OCI-M2 (cell line): ENCODE results near the gene UBR4.

ENCODE experiments used
- DNase-seq: peaks from one replicate; lab custom pipeline; 2025; ENCODE audit not compliant: unreplicated experiment; lab: John Stamatoyannopoulos, UW

Gene UBR4

DNA sequence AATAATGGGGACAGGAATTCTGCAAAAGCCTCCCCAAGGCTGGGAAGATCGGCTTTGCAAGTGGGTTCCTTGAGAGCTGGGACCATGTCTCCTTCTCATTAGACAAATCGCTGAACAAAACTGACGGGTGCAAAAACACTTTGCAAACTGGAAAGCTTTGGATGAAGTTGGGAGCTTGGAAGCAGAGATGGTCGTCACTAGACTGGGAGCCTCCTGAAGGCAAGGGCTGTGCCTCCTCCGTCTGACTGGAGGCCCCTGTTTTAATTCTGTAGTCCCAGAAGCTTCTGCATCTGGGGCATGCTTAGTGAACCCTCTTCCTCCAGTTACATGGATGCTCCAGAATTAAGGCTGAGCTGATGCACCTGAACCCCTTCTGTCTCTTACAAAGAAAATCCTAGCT, 171.3 kb downstream of the UBR4 start:
- no peak for DNase-seq

DNA sequence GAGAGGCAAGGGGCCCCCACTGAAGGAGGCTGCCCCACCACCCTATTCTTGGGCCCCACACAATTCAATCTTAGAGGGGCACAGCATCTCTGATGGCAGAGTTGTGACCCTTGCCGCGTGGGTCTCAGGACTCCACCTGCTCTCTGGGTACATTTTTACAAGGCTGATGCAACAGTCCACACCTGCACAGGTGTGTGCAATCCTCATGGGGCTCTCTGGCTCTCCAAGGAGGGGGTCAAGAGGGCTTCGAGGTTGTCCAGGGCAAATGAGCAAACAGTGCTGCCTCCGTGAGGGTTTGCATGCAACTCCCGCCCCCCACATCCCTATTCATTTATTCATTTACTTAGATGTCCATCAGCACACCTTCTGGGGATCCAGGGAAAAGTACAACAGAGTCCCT, 172.0 kb downstream of the UBR4 start:
- no peak for DNase-seq

DNA sequence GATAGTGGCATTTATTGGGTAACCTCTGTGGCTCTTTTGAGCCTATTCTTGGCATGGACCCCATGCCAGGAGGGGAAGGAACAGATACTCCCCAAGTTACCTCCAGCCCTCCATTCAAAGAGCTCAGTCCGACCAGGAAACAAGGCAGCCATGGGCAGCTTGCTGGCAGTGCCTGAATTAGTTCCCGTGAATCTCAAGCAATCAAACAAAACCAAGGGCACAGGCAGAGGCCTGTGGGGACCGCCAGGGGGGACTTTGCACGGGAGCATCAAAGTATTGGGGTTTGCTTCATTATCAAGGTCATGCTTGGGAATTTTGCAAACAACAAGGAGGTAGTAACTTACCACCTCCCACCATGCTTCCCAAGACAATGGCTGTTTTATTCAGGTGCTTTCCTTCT, 172.4 kb downstream of the UBR4 start:
- DNase-seq = no peak

DNA sequence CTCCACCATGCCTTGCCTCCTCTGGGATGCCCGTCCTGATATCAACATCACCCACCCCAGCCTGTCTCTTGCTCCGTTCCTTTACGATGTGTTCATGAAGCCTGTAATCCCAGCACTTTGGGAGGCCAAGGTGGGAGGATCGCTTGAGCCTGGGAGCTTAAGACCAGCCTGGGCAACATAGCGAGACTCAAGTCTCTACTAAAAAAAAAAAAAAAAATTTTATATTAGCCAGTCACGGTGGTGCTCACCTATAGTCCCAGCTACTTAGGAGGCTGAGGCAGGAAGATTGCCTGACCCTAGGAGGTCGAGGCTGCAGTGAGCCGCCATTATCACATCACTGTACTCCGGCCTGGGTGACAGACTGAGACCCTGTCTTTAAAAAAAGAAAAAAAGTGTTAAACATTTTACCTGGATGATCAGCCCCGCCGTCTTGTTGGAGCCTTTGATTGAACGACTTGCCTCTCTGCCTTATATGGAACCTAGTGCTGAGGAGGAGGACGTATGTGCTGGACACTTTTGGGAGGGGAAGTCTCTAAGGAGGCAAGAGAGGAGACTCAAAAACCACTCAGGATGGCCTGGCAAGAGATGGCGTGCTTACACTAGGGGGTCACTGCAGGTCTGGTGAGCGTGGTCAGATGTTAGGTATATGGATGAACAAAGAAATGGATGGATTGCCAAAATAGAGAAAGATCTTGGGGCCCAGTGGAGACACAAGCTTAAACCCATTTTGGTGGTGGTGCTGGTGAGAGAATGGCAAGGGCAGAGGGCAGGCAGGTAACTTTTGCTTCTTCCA, 173.1 kb downstream of the UBR4 start:
- no peak for DNase-seq

DNA sequence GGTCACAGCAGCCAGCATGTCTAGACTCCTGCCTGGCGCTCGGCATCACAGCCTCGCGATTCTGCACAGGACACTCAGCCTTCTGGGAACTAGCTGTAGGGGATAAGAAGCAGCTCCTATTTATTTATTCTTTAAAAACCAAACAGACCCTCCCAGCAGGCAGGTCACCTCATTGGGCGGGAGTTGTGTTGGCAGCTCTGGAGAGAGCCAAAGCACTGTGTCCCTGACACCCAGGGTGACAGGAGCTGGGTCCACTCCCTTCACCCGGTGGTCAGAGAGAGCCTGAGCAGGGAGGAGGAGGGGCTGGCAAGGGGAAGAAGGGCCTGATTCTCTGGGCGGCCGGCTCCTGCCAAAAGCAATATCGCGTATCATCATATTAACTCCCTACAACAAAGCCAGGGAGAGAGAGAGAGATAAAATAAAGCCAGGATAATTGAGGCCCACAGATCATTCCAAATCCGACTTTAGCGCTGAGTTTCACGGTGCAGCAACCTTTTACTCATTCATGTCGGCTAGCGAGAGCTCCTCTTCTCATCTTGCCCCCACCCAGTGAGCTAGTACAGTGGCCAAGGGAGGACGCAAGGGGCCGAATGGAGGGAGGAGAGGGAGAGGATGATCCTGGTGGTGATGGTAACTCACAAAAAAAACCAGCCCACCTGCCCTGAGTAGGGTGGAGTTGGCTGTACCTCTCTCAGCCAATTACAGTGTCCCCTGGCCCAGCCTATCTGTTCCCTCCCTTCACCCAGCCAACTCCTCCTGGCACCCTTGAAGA, 173.8 kb downstream of the UBR4 start:
- DNase-seq = no peak

DNA sequence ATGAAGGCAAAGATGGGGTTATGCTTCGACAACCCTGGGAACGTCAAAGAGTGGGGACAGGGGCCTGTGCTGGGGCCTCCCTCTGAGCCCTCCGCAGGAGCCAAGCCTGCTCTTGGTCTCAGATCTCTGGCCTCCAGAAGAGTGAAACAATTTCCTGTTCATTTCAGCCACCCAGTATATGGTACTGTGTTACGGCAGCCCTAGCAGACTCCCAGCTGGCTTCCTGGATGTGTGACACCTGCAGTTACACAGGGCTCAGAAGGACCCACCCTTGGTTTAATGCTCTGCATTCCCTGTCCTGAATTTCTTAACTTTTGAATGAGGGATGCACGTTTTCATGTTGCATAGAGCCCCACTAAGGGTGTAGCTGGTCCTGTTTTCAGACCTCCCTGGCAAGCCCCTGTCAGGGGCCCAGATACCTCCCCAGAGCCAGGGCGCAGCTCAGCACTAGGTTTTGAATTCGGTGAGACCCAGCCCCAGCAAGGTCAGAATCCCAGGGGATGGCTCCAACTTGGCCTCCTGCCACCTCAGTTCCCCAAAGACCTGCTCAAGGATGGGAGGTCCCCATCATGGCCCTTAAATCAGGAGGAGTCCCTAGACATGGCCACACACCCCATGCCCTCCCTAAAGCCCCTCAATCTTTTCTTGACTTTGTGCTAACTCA, 174.6 kb downstream of the UBR4 start:
- DNase-seq = no peak

DNA sequence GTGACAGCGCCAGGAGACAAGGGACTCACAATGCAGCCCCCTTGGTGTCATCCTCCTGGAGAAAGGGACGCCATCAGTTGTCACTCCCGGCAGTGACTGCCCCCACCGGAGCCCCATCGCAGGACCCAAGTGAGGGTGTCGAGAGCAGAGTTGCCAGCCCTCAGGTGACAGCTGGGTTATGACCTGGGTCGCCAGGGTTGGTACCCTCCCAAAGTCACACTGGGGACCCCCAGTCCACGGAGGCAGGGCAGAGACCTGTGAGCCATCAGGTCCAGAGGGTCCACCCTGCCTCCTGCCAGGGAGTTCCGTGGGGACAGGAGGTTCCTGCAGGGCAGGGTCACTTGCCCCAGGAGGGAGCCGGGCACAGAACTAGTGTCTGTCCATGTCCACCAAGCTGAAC, 175.3 kb downstream of the UBR4 start:
- DNase-seq = no peak

DNA sequence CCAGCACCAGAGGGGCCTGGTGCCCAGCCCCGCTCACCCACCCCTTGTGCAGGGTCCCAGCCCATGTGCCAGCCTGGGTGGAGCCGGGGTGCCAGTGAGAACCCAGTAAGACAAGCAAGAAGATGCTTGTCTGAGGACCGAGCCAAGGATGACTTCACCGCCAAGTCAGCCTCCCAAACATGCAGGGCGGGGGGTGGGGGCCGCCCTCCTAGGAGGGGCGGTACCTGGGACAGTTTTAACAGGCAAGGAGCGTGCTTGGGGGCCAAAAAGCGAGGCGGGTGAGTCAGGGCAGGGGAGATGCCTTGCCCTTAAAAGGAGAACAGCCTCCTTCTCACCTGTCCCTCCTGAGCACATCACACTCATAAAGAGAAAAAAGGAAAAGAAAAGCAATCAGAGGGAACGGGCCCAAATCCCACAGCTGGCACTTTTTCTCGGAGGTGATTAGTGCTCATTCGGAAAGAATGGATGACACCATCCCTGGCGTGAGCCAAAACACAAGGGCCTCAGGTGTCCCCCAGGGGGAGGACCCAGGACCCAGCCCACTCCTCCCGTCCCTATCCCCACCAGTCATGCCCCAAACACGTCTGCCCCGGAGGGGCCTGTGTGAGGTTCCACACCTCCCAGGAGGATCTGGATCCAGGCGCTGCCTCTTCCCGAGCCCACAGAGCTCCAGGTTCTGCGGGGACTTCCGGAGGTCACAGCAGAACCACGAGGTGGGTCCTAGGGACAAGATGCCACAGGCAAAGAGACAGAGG, 176.0 kb downstream of the UBR4 start:
- DNase-seq = no peak

DNA sequence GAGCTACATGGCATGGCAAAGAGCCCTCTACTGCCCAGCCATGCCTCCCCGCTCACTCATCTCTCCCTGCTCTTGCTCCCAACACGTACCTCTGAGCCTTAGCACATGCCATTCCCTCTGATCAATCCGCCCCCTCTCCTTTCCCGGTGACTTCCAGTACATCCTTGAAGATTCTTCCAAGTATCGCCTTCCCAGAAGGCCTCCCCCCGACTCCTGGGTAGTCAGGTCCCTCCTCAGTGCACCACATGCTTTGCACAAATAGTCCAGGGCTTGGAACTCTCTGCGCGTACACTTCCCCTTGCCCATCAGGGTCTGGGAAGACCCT, 176.6 kb downstream of the UBR4 start:
- no peak for DNase-seq

DNA sequence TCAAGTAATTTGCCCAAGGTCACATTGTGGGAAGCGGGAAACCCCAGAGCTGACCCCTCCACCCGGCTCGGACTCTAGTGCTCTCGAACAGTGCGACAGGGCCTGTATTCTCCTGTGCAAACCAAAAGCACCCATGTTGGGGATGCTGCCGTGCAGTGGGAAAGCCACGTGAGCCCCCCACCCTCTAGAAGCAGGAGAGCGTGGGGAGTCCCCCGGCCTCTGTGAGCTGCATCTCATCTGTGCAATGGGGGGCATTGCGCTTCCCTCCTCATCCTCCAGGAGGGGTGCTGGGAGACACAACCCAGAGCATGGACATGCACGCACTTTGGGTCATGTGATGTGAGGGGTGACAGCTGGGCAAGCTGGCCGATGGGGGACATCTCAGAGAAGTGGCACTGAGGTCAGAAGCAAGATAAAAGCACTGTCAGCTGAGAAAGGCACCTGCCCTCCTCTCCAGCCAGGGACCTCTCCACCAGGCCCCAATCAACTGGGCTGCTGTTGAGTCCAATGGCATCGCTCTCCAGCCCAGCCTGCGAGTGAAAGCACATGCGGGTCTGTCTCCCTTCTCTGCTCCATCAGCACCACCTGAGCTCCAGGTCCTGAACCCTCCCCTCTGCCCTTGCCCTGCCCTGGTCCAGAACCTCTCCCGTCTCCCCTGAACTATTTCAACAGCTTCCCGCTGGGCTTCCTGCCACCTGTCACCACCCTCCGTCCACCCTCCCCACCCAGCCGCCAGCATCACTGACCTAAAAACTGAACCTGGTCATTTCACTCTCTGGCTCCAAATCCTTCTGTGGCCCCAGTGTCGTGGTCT, 177.2 kb downstream of the UBR4 start:
- no peak for DNase-seq

DNA sequence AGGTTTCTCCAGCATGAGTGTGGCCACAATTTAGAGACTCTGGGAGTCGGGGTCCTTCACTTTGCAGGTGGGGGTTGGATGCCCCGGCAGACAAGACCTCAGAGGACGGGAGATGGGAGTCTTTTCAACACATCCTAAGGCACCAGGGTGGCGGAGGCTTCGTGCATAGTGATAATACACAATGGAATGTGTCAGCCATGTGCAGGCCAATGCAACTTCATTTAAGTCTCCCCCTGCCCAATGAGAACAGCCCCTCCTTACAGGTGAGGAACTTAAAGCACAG, 177.7 kb downstream of the UBR4 start:
- no peak for DNase-seq

DNA sequence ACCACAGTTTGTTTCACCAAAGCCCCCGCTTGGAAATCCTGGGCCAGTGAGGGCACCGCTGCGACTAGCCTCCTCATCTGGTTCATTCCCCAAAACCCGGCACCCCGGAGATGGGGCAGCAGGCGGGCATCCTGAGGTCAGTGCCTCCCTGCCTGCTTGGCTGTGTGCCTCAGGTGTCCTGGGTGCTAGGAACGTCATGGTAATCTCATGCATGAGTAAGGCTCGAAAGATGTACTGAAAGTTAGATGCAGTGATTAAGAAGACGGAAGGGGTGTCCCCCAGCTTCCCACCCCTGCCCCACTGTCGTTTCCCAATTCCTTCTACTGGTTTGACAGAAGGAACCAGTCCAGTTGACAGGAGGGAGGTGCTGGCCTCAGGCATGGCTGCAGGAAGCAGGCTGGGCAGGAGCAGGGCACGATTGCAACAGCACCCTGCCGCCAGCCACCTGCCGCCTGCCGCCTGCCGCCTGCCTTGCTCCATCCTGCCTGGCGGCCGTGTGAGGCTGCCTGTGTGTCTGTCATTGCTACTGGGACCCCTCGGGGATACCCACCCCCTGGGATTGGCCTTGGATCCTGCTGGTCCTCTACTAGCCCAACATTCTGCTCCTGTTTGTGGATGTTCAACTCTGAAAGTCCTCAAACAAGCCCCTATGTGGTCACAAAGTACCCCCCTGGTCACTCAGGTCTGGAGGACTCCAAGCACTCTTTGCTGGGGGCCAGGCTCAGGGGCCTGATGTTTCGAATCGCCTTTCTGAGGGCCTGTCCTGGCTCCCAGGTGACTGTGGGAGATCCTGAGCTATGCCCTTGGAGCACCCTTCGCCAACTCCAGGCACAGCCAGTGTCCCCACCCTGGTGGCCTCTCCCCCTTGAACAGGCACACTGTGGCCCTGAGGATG, 180.6 kb downstream of the UBR4 start:
- no peak for DNase-seq

DNA sequence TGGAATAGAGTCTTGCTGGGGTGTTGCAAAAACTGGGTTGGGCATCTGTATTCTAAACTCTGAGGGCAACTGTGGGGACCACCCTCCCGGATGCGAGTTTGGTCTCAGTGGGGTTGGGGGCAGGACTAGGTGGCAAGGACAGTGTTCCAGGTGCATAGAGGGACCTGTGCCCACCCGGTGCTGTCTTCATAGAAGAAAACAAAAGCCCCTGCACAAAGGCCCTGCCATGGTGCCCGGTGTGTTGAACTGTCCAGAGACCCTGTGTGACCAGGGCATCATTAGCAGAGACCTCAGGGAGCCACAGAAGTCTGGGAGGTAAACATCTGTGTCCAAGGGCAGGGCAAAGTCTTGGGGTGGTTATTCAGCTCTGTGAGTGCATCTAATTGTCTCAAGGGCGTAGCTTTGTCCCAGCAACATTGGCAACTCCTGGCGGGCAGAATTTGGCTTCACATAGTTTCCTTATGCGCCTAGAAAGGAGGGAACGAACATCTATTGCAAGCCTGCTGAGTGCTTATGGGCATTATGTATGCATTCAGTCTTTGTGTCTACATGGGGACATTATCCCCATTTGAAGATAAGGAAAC, 181.4 kb downstream of the UBR4 start:
- DNase-seq = no peak

DNA sequence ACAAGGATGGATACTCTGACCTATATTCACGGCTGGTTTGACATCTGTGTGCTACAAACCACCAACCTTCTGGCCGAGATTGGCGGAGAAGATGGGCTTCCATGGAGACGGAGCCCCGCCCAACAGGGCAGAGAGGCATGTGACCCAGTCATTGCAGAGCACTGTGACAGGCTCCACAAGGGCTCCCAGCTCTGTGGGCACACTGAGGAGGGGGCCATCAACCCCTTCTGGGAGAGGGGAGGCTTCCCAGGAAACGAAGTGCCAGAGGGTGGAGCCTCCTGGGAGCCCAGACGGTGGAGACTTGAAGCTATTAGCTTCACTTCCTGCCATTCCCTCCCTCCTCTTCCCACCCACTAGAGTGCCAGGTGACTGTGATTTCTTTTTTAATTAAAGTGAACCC, 182.0 kb downstream of the UBR4 start:
- DNase-seq = no peak
